Glutamatergic neuron (in vitro differentiated cells): Measurements from ENCODE around the gene IST1. TPM values are rescaled to one million over a fixed set of nuclear protein-coding genes. Genes with fewer than 3 reads are reported as not detected.
"Not testable (repeated sequence)": the region's sequence is repeated elsewhere in the genome, so short reads cannot be mapped to it uniquely, and the experiment has no call there.

Source experiments
- DNase-seq: peaks from one replicate; pipeline ENCODE4 v3.0.0; 2022
- H3K27ac Mint-ChIP-seq: one replicate; pipeline ENCODE4 v1.8.0; 2020; ENCODE audit warnings: mild to moderate bottlenecking, mixed read lengths, inconsistent platforms; ENCODE audit not compliant: unreplicated experiment
- H3K27me3 Mint-ChIP-seq: one replicate; pipeline ENCODE4 v1.8.0; 2020; ENCODE audit warnings: mild to moderate bottlenecking, moderate library complexity, mixed read lengths, inconsistent platforms; ENCODE audit not compliant: unreplicated experiment
- H3K36me3 Mint-ChIP-seq: one replicate; pipeline ENCODE4 v1.8.0; 2020; ENCODE audit warnings: mild to moderate bottlenecking, mixed read lengths, inconsistent platforms; ENCODE audit not compliant: unreplicated experiment
- H3K4me1 Mint-ChIP-seq: one replicate; pipeline ENCODE4 v1.8.0; 2020; ENCODE audit warnings: mild to moderate bottlenecking, low read depth, mixed read lengths, inconsistent platforms; ENCODE audit not compliant: unreplicated experiment
- H3K4me3 Mint-ChIP-seq: one replicate; pipeline ENCODE4 v1.8.0; 2020; ENCODE audit warnings: mild to moderate bottlenecking, mixed read lengths, inconsistent platforms; ENCODE audit not compliant: unreplicated experiment
- H3K9me3 Mint-ChIP-seq: one replicate; pipeline ENCODE4 v1.8.0; 2020; ENCODE audit warnings: mild to moderate bottlenecking, moderate library complexity, mixed read lengths, inconsistent platforms; ENCODE audit not compliant: unreplicated experiment
- CTCF ChIP-seq: fragments of 200-600 bp; sonication (generic); IDR thresholded peaks from one replicate; pipeline ENCODE4 v1.5.0; 2021; ENCODE audit not compliant: partially characterized antibody, unreplicated experiment
- total RNA-seq: library from RNA; stranded (reverse); fragmentation: NEBNext Ultra II Directional; extraction: Animal tissue kit (Norgen Biotek cat#: 25700); gene quantifications from one replicate; pipeline ENCODE4 v1.2.1, GENCODE V29; 2021; ENCODE audit not compliant: unreplicated experiment

IST1 gene
- total RNA-seq, 1 donor from 2014 or later = 271 TPM

GRCh38 chr16:71865173-71865863 is 30.0 kb upstream of the IST1 start:
- no peak overlapping the region for H3K4me3 Mint-ChIP-seq
- no peak for TF ChIP-seq CTCF
- DNase-seq = no peak
- no peaks in the 10 kb centered on the region for H3K4me1 Mint-ChIP-seq
- no peaks in the 10 kb centered on the region for H3K9me3 Mint-ChIP-seq
- H3K36me3 Mint-ChIP-seq = peaks cover 10% of the 10 kb centered on the region
- no peak overlapping the region for H3K27ac Mint-ChIP-seq
- peaks cover 2% of the 10 kb centered on the region for H3K27me3 Mint-ChIP-seq

DNA sequence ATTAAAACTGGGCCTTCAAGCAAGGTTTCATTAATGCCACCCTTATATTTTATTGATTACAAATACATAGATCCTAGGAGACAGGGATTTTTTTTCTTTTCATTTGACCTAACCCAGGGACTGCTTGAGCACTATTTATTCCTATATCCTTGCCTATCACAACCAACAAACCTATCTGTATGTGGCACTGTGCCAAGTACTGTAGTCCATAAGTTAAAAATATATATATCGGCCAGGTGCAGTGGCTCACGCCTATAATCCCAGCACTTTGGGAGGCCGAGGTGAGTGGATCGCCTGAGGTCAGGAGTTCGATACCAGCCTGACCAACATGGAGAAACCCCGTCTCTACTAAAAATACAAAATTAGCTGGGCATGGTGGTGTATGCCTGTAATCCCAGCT is 28.2 kb upstream of the IST1 start:
- H3K36me3 Mint-ChIP-seq, H3K9me3 Mint-ChIP-seq, H3K4me1 Mint-ChIP-seq, DNase-seq, H3K4me3 Mint-ChIP-seq, H3K27ac Mint-ChIP-seq, H3K27me3 Mint-ChIP-seq: not testable (repeated sequence)

DNA sequence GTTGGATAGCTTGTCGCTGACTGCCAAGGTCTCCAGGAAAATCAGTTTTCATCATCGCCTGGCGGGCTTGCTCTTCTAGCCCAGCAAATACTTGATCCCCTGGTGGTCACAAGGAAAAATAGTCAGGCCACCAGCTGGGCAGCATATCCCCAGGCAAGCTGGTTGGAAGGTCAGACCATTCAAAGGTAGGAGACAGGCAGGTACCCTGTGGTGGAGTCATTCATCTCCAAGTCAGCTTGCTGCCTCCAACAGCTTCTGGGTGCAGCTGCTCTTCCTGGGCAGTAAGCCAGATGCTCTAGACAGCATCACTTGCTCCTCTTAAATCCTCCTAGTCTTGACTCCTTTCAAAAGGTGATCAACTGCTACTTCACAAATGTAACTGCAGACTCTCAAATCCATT is 27.4 kb upstream of the IST1 start:
- Mint-ChIP-seq H3K4me3 (no peak overlapping the region), H3K27me3 (no peaks in the 10 kb centered on the region), H3K4me1 (no peaks in the 10 kb centered on the region), H3K27ac (no peak overlapping the region), H3K36me3 (peaks cover 10% of the 10 kb centered on the region), H3K9me3 (no peaks in the 10 kb centered on the region)
- no peak for TF ChIP-seq CTCF
- no peak for DNase-seq

DNA sequence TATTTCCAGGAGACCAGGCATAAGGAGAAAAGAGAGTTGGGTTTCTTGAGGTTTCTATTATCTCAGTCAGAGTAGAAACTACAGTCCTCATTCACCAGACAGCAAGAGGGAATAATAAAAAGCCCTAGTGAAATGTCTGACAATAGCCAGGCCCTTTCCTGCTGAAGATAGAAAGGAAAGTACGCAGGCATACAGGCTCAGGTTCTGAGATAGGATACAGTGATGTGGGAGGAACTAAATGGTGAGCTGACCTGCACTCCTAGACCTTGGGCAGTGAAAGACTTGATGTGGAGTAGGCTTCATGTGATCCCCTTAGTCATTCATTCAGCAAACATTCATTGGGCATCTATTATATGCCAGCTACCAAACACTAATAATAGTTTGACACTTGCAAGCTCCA is 26.2 kb upstream of the IST1 start:
- no peak for TF ChIP-seq CTCF
- Mint-ChIP-seq H3K4me1 (no peaks in the 10 kb centered on the region), H3K36me3 (peaks cover 10% of the 10 kb centered on the region), H3K27ac (no peak overlapping the region), H3K27me3 (no peaks in the 10 kb centered on the region), H3K9me3 (no peaks in the 10 kb centered on the region), H3K4me3 (no peak overlapping the region)
- no peak for DNase-seq

- H3K27ac Mint-ChIP-seq = no peak overlapping the region
- H3K27me3 Mint-ChIP-seq = no peaks in the 10 kb centered on the region
- no peak for DNase-seq
- H3K9me3 Mint-ChIP-seq = no peaks in the 10 kb centered on the region
- TF ChIP-seq CTCF = no peak
- peaks cover 5% of the 10 kb centered on the region for H3K36me3 Mint-ChIP-seq
- H3K4me1 Mint-ChIP-seq = no peaks in the 10 kb centered on the region
- H3K4me3 Mint-ChIP-seq = no peak overlapping the region
These were observed 24.5 kb upstream of the IST1 start for GRCh38 chr16:71870818-71871217.
